ENCODE measurements around the gene GRIA3.

Gene GRIA3

DNA sequence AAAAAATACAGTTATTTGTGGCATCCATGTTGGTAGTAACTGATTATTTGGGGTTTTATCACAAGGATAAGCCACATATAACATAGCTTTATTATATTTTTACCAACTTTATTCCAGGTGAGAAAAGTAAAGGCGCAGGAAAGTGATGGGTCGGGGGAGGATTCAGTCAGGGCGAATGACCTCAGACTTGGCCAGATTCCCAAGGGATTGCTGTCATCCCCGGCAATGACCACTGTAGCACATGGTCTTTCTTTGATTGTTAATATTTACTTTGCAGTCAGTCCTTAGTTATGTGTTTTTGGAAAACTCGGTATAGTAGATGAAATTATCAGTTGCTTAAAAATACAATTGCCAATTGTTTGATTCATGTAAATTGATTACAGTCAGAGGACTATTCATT, 17.6 kb downstream of the GRIA3 start:
- no peak for DNase-seq

DNA sequence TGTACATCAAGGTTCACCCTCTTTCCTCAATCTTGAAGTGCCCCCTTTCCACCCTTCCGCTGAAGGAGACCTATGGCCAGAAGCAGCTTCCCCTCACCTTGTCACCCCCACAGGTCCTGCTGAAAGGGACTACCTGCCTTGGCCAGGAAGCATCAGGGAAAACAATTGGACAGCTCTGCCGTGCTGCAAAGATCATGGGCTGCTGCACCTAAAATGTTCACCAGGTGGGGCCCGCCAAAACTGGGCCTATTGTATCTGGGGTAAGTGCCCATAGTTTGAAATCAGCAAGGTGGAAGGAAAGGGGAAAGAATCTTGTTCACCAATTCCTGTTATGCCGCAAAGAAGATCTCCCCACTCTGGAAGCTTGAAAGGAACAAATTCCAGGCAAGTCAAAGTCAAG, 18.4 kb downstream of the GRIA3 start:
- no peak for DNase-seq

DNA sequence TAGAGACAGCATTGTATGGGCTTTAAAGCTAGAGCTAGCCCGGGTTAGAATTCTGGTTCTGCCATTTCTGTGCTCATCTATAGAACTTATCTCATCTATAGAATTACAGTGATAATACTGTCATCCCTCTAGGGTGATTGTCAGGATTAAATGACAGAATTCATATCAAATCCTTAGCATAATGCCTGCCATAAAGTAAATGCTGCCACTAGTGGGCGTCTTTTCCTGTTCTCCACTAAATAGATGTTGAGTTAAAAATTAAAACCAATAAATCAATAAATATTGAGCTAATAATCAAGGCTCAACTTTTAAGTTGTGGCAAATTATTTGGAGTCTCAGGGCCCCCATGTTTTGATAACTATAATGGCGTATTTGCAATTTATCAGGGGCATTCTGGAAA, 19.7 kb downstream of the GRIA3 start:
- no peak for DNase-seq

DNA sequence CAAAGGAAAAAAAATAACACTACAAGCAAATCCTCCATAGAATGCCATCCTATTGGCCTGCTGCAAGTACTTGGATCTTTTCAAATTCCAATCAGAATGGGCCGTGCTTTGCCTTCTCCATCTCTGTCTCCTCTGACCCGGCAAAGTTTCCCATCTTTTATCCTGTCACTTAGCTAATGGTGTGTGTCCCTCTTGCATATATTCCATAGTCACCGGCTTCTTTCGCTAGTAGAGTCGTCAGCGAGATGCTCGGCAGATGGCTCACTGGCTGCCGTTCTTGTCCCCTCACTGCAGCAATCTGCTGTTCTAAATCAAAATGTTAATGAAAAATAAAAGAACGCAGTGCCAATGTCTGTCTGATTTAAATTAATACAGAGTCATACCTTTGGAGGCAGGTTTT, 22.1 kb downstream of the GRIA3 start:
- DNase-seq = no peak

DNA sequence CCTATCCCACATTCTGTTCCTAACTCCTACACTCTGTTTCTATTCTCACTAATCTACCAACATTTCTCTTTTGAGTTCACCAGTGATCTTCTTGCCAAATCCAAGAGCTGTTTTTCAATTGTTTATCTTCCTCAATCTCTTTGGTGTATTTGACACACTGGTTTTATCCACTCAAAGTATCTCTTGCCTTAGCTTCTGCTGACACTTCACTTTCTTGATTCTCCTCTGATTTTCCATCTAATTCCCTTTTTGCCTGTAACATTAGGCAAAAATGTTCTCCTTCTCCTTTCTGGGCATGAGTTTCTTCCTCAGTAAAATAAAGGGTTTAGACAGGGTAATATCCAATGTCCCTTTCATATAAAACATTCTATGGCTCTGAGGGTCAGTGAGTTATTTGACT, 26.2 kb downstream of the GRIA3 start:
- no peak for DNase-seq

DNA sequence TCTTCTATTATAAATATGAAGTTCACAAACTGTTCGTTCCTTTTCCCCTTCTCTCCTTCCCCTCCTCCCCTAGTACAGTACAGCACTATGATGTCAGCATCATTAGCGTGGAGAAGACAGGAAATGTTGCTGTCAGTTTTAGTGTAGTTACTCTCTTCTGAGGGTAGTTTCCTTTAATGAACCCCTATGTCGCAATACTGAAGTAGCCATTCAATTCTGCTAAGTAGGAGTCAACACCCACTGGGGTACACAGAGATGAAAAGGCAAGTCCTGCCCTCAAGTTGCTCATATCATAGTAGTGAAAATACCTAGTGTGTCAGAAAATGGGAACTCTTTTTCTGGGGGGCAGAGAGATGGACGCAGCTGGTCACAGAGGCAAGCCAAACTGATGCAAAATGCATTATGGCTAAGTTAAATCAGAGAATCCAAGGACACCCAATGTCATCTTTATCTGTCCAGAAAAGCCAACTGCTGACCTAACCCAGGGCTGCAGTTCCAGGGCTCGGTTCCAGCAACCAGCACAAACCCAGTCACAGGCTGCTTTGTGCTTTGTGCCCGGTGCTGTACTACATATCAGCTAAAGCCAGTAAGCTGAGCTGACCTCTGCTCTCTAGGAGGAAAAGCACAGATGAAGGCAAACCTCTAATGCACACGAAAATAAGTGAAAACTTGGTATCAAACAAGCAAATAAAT, 31.5 kb downstream of the GRIA3 start:
- no peak for DNase-seq

DNA sequence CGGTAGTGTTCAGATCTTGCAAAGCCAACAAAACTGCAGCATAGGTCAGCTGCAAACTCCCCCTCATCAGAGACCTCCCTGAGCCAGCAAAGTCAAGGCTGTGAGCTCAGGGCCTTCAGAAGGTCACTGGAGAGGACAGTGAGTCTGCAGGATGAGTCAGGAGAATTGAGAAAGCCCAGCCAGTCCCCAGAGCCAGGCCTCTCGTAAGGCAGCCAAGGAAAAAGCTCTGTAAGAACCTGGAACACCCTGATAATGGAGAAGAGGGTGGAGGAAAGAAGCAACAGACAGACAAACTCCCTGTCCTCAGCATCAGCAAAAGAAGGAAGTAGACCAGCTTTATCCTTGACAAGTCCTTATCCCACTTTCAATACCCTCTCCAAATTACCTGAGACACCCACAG, 33.0 kb downstream of the GRIA3 start:
- no peak for DNase-seq

DNA sequence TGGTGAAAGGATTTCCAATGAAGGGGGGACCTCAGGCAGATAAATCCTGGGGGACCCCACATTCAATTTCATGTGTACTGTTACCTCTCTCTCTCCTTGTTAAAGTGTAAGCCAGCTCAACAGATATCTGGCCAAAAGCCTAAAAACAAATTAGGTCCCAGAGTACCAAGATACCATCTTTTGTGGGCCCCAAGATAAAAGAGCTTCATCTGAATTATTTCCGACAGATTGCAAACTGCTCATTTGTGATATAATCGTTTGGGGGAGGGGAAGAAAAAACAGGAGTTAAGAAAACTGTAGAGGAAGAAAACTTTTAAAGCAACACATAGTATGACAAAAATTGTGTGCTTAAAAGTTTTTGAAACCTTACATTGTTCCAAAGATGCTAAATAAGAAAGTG, 33.6 kb downstream of the GRIA3 start:
- DNase-seq = no peak

DNA sequence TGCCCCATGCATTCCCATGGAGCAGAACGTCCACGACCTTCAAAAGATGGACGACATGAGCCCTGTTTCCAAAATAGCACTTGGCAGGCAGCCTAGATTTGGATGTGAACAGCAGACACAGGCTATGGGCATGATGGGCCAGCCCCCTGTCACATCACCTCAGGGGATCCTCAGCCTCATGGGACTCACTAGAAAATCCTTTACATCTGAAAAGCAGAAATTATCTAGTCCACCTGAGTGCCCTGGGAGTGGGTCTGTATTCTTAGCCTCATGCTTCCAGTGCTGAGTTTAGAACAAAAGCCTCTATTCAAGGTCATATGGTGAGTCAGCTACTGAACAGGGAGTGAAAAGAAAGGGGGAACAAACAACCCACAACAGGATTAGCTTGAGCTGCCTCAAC, 35.8 kb downstream of the GRIA3 start:
- no peak for DNase-seq

DNA sequence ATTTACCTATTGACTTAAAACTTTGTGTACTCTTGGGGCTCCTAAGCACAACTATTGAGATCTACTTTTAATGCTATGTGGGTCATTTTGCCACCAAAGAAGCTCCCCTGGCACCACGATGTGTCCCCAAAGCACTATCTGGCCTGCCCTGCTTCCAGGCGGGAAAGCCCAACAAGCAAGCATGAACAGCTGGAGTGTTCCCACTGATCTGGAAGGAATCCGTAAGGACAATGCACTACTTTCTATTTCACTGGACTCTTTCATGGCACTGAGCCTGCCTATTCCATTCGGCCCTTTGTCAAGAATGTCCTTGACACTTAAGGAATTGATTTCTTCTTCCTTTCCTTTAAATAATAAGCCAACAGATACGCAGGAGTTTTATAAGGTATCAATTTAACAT, 38.8 kb downstream of the GRIA3 start:
- no peak for DNase-seq

DNA sequence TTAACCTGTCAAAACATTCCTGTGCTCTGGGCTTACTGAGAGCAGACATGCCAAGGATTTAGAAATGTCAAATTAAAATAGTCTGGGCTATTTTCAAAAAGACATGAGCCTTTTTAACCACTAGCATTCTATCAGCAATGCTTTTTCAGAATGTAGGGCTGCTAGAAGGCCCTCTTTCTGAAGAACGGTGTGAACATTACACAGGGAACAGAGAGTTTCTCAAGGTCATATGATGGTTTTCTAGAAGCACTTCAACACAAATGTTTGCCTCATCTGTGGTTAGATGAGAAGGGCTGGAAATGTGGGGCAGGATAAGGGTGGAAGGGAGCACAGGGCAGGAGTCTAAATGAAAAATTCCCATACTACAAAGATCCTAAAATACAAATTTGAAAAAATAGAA, 39.3 kb downstream of the GRIA3 start:
- no peak for DNase-seq

DNA sequence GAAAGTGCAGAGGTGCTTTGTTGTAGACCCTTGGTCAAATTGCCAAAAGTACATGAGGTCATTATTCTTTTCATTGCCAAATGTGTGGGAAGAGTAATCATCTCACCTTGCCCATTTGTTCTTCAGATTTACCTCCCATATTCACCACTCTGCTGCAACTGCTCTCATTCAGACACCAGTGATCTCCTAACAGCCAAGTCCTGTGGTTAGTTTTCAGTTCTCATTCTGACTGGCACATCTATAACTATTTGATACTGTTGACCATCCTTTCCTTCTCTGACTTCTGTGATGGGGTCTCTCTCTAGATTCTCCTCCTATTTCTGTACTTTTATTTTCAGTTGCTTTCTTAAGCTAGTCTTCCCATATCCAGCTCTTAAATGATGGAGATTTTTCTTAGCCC, 39.8 kb downstream of the GRIA3 start:
- DNase-seq = no peak

DNA sequence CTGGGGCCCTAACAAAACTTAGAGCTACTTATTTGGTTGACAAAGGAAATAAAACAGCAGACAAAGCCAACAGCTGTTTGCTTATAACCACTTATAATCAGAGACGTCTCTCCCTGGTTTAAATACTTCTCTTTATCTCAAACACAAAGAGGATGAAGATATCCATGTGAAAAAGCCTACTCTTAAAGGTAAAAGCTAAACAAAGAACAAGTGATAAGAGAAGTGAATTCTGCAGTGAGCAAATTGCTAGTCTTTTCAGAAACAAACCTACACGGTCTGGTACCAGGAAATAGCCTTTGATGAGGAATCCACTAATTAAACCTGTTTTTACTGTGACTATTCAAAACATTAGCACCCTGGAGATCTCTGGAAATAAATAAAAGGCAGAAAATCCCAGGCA, 46.7 kb downstream of the GRIA3 start:
- no peak for DNase-seq

DNA sequence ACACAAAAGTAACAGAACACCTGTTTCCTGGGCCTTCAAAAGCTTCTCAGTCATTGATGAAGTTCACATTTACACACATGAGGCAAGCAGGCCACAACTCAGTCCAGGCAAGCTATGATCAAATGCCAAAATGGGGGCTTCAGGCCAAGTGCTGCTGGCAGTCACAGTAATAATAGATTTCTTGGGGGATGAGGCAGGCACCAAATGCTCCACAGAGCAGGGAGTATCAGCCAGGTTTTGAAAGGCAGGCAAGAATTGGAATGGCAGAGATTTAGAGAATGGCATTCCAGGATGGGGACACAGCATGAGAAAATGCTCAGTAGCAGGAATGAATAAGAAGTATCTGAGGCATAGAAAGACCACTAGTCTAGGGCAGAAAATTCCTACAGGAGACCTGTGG, 52.8 kb downstream of the GRIA3 start:
- DNase-seq = no peak

DNA sequence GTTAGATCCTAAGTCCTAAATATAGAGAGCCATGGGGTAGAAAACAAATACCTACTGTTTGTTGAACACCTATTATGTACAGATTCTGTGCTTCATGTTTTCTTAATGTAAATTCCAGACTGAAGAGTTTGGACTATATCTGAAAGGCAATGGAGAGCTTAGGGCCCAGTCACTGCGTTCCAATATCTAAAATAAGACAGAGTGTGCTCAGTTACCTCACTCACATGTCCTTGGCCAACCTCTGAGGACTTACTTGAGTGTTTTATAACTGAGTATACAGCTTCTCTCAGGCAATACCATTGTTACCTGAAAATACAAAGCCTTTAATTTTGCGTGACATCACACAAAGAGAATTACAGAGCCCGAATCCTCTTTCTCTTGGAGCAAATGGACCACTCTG, 53.2 kb downstream of the GRIA3 start:
- DNase-seq = no peak

DNA sequence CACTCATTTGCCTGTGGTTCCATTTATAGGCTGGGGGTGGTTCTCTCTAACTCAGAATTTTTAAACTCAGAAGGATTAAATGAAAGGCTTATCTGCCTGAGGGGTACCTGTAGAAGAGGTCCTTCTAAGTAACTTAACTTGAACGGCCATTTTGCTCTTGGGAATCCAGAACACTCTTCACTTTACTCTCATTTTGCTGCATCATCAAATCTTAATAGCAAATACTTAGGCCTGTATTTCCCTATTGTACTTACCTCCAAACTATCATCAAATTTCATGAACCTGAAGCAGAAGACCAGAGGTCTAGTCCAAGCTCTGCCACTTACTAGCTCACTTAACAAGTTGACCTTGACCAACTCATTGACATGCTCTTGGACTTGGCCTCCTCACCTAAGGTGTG, 70.4 kb downstream of the GRIA3 start:
- no peak for DNase-seq

DNA sequence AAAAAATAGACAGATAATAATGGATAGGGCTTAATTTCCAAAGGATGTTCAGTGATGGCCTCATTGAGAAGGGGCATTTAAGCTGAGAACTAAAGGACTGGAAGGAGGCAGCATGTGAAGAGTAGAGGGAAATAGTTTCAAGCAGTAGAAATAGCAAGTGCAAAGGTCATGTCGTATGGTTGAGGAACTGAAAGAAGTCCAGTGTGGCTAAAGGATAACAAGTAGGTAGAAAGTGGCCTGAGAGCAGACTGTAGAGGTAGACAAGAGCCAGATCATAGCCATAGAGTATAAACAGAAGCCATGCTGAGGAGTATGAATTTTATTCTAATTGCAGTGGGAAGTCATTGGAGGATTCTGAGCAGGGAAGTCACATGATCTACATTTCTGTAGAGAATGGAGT, 72.3 kb downstream of the GRIA3 start:
- no peak for DNase-seq

DNA sequence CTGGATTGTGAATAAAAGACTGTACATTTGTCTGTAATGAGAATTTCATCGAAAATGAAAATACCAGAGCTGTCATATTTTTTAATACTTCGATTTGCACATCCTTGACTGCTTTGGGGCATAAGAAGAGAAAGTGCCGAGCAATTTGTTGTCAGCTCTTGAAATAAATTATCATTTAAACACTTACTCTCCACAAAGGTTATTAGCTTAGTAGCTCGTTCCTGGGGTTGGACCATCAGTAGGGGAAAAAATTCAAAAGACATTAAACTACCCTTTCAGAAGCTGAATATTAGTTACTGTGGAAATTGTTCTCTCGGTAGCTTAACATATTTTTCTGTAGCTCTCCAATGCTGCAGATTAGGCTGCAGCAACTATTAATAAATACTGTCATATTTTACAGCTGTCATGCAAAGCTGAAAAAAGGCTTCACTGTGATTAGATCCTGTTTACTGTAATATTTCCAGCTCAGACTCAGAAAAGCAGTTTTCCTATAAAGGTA, 76.9 kb downstream of the GRIA3 start:
- no peak for DNase-seq

DNA sequence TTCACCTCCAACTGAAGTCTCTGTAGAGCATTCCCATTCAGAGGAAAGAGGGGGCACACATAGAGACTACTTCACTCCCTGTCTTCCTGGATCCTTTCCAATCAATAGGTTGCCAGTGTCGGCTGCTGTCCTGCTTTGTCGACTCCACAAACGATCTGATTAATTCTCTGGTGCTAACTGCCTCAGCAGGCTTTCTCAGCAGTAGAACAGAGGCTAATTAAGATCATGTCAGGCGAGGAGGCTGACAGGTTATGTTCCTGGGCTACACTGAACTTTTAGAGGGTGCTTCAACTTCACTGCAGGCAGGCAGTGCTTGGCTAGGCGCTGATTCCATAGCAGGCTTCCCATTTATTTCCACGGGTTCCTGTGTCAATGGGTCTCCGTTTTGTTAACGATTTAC, 79.2 kb downstream of the GRIA3 start:
- no peak for DNase-seq

DNA sequence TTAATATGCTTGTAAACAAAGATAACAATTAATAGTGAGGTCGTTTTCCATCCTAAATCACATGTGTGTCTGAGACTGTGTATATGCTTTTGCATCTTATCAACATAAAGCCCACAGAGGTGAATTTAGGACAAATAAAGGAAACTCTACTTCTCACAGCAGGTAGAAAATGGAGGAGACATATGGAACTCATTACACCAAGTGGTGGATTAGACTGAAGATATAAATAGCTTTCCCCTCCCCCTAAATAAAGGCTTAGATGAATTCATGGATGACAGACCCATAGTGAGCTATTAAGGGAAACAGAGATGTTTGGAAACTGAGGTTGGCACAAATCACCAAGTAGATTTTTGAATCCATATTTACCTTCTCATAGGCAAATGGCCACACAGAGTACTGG, 79.7 kb downstream of the GRIA3 start:
- no peak for DNase-seq

DNA sequence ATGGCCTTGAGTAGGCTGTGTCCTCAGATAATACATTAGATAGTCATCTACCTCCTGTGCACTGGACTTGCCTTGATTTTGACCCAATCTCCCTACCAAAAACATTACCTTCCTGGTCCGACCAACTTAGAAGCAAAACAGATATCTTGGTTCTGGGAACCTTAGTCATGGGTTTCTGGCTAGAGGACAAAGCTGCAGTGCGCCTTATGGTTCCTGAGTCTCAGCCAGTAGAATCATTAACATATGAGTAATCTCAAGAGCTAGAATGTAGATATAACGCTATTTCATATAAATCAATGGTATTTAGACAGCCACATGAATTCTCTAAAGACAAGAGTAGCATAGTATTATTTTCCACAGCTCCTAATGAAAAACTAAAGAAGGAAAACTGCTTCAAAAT, 83.1 kb downstream of the GRIA3 start:
- no peak for DNase-seq

DNA sequence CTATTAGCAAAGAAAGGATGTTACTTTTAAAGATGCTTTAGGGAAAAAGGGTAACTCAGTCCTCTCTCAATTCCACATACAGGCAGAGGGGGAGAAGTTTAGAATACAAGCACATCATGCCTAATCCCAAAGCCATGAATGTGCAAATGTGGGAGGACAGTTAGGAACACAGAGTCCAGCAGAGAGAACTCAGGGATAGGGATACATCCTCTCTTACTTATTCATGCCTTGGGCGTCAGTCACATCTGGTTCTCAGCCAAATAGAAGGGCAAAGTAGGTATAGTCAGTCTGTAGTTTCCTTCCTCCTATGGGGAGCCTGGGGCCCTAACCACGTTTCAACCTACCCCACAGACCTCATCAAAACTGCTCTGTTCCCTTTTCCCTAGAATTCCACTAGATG, 87.8 kb downstream of the GRIA3 start:
- no peak for DNase-seq

DNA sequence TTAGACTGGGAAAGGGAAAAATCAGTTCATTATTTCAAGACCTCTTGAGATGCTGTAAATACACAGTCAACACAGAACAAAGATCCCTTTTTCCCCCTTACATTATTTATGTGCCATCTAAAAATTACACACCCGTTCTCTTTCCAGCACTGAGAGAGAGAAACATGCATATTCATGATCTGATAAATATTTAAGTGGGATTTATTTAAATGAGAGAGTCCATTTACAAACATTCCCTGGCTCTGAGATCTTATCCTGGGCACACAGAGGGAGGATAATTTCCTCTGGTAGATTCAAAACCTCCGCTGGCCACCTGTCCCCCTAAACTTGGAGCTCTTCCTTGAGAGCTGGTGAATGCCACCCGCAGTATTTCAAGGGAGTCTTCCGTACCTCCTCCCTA, 88.6 kb downstream of the GRIA3 start:
- no peak for DNase-seq

DNA sequence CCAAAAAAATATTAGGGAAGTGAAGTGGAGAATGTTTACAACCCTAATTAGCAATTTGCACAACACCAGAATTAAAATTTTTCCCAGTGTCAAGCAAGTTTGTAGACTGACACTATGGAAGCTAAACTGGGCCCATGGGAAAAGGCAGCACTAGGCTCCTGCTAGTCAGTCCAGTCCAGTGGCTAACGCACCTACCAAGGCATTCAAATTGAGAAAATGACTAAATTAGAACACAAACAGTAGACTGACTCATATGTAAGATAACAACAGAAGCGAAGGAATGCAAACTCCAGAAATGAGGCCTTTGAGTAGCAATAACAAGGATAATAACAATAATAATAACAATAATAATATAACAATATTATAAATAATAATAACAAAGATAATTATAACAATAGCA, 90.7 kb downstream of the GRIA3 start:
- DNase-seq = no peak

DNA sequence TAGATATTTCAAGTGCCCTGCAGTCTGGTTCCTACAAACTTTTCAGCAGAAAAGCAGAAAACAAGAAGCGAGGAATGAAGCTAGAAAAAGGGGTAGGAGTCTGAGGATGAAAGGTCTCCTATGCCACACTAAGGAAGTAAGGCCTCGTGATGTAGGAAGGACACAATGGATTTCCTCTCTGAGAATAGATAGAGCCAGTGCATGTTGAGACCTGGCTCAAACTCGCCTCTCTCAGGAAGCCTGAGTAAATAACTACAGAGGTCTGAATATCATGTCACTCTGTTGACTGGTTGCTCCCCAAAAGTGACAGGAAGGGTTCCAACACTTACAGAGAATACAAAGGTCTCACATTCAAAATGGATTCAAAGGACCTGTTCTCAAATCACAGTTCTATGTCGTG, 93.3 kb downstream of the GRIA3 start:
- DNase-seq = no peak

DNA sequence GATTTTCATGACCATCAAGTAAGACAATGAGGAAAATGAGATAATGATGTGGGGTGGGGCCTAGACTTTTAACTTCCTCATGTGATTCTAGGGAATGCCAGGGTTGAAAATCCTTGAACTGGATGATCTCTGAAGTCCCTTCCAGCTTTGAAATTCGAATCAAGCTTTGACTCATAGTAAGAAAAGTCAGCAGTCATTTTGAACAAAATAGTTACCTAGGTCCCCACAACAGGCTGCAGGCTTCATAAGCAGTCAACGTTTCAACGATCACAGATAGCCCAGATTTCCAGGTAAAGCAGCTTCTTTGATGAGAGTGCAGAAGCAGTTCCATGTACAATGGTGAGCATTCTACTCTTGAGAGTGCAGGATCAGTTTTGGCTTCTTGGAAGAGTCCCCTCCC, 93.7 kb downstream of the GRIA3 start:
- DNase-seq = no peak
